Chondrocyte (in vitro differentiated cells): ENCODE data around the gene PDE9A. TPM values are rescaled to one million over a fixed set of nuclear protein-coding genes. Genes with fewer than 3 reads are reported as not detected.

Experiments
- DNase-seq: peaks from one replicate; pipeline ENCODE4 v3.0.0; 2021; ENCODE audit warnings: mixed read lengths, low spot score
- H3K27ac Mint-ChIP-seq: one replicate; pipeline ENCODE4 v1.8.0; 2021; ENCODE audit warnings: mild to moderate bottlenecking, moderate library complexity, mixed read lengths; ENCODE audit not compliant: unreplicated experiment
- H3K27me3 Mint-ChIP-seq: 2 replicates; pipeline ENCODE4 v1.8.0; 2021; ENCODE audit warnings: low read depth, mixed read lengths
- H3K36me3 Mint-ChIP-seq: 2 replicates; pipeline ENCODE4 v1.8.0; 2021; ENCODE audit warnings: low read depth, mixed read lengths
- H3K4me1 Mint-ChIP-seq: 2 replicates; pipeline ENCODE4 v1.8.0; 2021; ENCODE audit warnings: low read depth, mild to moderate bottlenecking, mixed read lengths
- H3K4me3 Mint-ChIP-seq: one replicate; pipeline ENCODE4 v1.8.0; 2021; ENCODE audit warnings: mild to moderate bottlenecking, moderate library complexity, mixed read lengths; ENCODE audit not compliant: unreplicated experiment
- H3K9me3 Mint-ChIP-seq: 2 replicates; pipeline ENCODE4 v1.8.0; 2021; ENCODE audit warnings: low read depth, mixed read lengths
- CTCF ChIP-seq: fragments of 200-600 bp; sonication (generic); IDR thresholded peaks from 2 replicates; pipeline ENCODE4 v1.5.0; 2021; ENCODE audit warnings: antibody characterized with exemption, mild to moderate bottlenecking, moderate library complexity
- total RNA-seq: library from RNA; stranded (reverse); gene quantifications from 3 replicates; pipeline ENCODE4 v1.2.1, GENCODE V29; 2021

The PDE9A gene
- total RNA-seq, 1 donor from 2014 or later = 0.60 TPM

- Mint-ChIP-seq H3K4me1 (no peaks in the 10 kb centered on the region), H3K9me3 (peaks cover 6% of the 10 kb centered on the region), H3K27ac (no peak overlapping the region), H3K36me3 (no peaks in the 10 kb centered on the region), H3K4me3 (no peak overlapping the region), H3K27me3 (peaks cover 28% of the 10 kb centered on the region)
- no peak for TF ChIP-seq CTCF
- no peak for DNase-seq
Observed at GRCh38 chr21:42615924-42616323, 37.5 kb upstream of the PDE9A start.

GRCh38 chr21:42616446-42616845 is 37.0 kb upstream of the PDE9A start:
- H3K4me1 Mint-ChIP-seq = no peaks in the 10 kb centered on the region
- DNase-seq = no peak
- no peak overlapping the region for H3K27ac Mint-ChIP-seq
- no peak overlapping the region for H3K4me3 Mint-ChIP-seq
- peaks cover 6% of the 10 kb centered on the region for H3K9me3 Mint-ChIP-seq
- H3K36me3 Mint-ChIP-seq = no peaks in the 10 kb centered on the region
- no peak for TF ChIP-seq CTCF
- H3K27me3 Mint-ChIP-seq = peaks cover 34% of the 10 kb centered on the region

- Mint-ChIP-seq H3K4me1 (no peaks in the 10 kb centered on the region), H3K9me3 (peaks cover 6% of the 10 kb centered on the region), H3K27me3 (peaks cover 37% of the 10 kb centered on the region), H3K36me3 (no peaks in the 10 kb centered on the region), H3K27ac (no peak overlapping the region), H3K4me3 (no peak overlapping the region)
- TF ChIP-seq CTCF = no peak
- DNase-seq = peak; percentile 92
Observed at GRCh38 chr21:42616941-42617340, 36.5 kb upstream of the PDE9A start.

- Mint-ChIP-seq H3K27me3 (peaks cover 43% of the 10 kb centered on the region), H3K4me3 (no peak overlapping the region), H3K36me3 (no peaks in the 10 kb centered on the region), H3K27ac (no peak overlapping the region), H3K4me1 (no peaks in the 10 kb centered on the region), H3K9me3 (peaks cover 3% of the 10 kb centered on the region)
- TF ChIP-seq CTCF = no peak
- DNase-seq = peak; percentile 83
Observed at GRCh38 chr21:42617486-42617885, 35.9 kb upstream of the PDE9A start.

GRCh38 chr21:42618707-42619102 is 34.7 kb upstream of the PDE9A start:
- Mint-ChIP-seq H3K27me3 (peaks cover 52% of the 10 kb centered on the region), H3K4me1 (no peaks in the 10 kb centered on the region), H3K4me3 (no peak overlapping the region), H3K27ac (no peak overlapping the region), H3K9me3 (no peaks in the 10 kb centered on the region), H3K36me3 (no peaks in the 10 kb centered on the region)
- TF ChIP-seq CTCF = no peak
- no peak for DNase-seq
